Chondrocyte (in vitro differentiated cells): ENCODE results near the gene SYS1. TPM values are rescaled to one million over a fixed set of nuclear protein-coding genes. Genes with fewer than 3 reads are reported as not detected.

ENCODE experiments used
- DNase-seq: peaks from one replicate; pipeline ENCODE4 v3.0.0; 2021; ENCODE audit warnings: mixed read lengths, low spot score
- H3K27ac Mint-ChIP-seq: one replicate; pipeline ENCODE4 v1.8.0; 2021; ENCODE audit warnings: mild to moderate bottlenecking, moderate library complexity, mixed read lengths; ENCODE audit not compliant: unreplicated experiment
- H3K27me3 Mint-ChIP-seq: 2 replicates; pipeline ENCODE4 v1.8.0; 2021; ENCODE audit warnings: low read depth, mixed read lengths
- H3K36me3 Mint-ChIP-seq: 2 replicates; pipeline ENCODE4 v1.8.0; 2021; ENCODE audit warnings: low read depth, mixed read lengths
- H3K4me1 Mint-ChIP-seq: 2 replicates; pipeline ENCODE4 v1.8.0; 2021; ENCODE audit warnings: low read depth, mild to moderate bottlenecking, mixed read lengths
- H3K4me3 Mint-ChIP-seq: one replicate; pipeline ENCODE4 v1.8.0; 2021; ENCODE audit warnings: mild to moderate bottlenecking, moderate library complexity, mixed read lengths; ENCODE audit not compliant: unreplicated experiment
- H3K9me3 Mint-ChIP-seq: 2 replicates; pipeline ENCODE4 v1.8.0; 2021; ENCODE audit warnings: low read depth, mixed read lengths
- total RNA-seq: library from RNA; stranded (reverse); gene quantifications from 3 replicates; pipeline ENCODE4 v1.2.1, GENCODE V29; 2021
- TF ChIP-seq, protein P1 (sequence below): fragments of 200-600 bp; sonication (generic); IDR thresholded peaks from 2 replicates; pipeline ENCODE4 v1.5.0; 2021; ENCODE audit warnings: antibody characterized with exemption, mild to moderate bottlenecking, moderate library complexity

The SYS1 gene
- total RNA-seq, 1 donor from 2014 or later: 18.3 TPM

DNA sequence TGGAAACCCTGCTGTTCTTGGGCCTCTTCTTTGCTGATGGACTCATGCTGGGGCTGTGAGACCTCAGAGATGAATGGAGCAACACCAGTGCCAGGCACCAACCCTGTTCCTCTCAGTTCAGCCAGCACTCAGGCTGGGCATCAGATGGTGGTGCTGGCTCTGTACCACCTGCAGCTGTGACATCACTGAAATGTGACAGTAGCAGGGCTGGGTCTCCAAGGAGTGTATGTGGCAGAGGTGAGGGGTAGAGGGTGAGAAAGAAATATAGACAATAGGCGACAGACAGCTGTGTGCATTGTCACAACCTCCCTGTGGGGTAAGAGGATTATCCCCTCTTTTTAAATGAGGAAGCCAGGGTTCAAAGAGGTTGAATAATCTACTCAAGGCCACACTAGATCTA lies 15.2 kb downstream of the SYS1 start, which contains the start of gene TP53TG5:
TSS of gene TP53TG5 (minus strand) at position 135 of the 400 bp plus-strand sequence. CDS start at position 46, 89 bp downstream.
- Mint-ChIP-seq H3K9me3 (no peaks in the 10 kb centered on the region), H3K4me1 (no peaks in the 10 kb centered on the region), H3K4me3 (no peak within 1 kb of the TSS), H3K27ac (no peak within 1 kb of the TSS), H3K36me3 (peaks cover 5% of the 10 kb centered on the region), H3K27me3 (no peaks in the 10 kb centered on the region)
- DNase-seq: no peak
- TF ChIP-seq, protein P1, sequence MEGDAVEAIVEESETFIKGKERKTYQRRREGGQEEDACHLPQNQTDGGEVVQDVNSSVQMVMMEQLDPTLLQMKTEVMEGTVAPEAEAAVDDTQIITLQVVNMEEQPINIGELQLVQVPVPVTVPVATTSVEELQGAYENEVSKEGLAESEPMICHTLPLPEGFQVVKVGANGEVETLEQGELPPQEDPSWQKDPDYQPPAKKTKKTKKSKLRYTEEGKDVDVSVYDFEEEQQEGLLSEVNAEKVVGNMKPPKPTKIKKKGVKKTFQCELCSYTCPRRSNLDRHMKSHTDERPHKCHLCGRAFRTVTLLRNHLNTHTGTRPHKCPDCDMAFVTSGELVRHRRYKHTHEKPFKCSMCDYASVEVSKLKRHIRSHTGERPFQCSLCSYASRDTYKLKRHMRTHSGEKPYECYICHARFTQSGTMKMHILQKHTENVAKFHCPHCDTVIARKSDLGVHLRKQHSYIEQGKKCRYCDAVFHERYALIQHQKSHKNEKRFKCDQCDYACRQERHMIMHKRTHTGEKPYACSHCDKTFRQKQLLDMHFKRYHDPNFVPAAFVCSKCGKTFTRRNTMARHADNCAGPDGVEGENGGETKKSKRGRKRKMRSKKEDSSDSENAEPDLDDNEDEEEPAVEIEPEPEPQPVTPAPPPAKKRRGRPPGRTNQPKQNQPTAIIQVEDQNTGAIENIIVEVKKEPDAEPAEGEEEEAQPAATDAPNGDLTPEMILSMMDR: no peak

DNA sequence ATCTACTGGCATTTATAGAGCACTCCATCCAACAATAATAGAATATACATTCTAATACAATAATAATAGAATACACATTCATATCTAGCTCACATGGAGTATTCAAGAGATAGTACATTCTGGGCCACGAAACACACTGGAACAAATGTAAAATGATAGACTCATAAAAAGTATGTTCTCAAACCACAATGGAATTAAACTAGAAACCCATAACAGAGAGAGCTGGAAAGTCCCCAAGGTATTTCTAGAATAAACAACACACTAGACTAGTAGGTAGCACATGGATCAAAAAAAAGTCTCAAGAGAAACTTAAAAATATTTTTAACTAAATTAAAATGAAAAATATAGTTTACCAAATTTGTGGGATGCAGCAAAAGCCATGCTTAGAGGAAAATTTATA lies 24.3 kb downstream of the SYS1 start:
- H3K4me3 Mint-ChIP-seq: no peak overlapping the region
- TF ChIP-seq, protein P1: no peak
- H3K4me1 Mint-ChIP-seq: no peaks in the 10 kb centered on the region
- no peaks in the 10 kb centered on the region for H3K36me3 Mint-ChIP-seq
- H3K9me3 Mint-ChIP-seq: peaks cover 11% of the 10 kb centered on the region
- no peak for DNase-seq
- H3K27ac Mint-ChIP-seq: no peak overlapping the region
- no peaks in the 10 kb centered on the region for H3K27me3 Mint-ChIP-seq

DNA sequence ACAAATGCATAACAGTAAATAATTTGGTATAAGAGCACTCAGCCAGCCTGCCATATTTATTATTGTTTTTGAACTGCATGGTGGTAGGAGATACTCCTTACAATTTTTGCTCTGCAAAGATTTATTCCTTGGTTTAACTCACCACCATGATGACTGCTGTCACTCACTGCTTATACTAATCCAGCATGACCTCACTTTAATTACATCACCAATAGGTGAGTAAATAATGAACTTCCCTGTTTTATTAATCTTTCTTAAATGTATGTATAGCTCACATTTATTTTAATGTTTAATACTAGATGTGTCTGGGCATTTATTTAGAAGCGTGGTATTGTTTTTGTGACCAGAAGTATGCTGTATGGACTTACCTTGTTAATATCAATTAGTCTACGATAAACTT lies 28.0 kb downstream of the SYS1 start:
- TF ChIP-seq, protein P1: no peak
- H3K27ac Mint-ChIP-seq: no peak overlapping the region
- no peak for DNase-seq
- H3K4me1 Mint-ChIP-seq: peaks cover 4% of the 10 kb centered on the region
- H3K4me3 Mint-ChIP-seq: no peak overlapping the region
- no peaks in the 10 kb centered on the region for H3K36me3 Mint-ChIP-seq
- H3K9me3 Mint-ChIP-seq: peaks cover 11% of the 10 kb centered on the region
- no peaks in the 10 kb centered on the region for H3K27me3 Mint-ChIP-seq

DNA sequence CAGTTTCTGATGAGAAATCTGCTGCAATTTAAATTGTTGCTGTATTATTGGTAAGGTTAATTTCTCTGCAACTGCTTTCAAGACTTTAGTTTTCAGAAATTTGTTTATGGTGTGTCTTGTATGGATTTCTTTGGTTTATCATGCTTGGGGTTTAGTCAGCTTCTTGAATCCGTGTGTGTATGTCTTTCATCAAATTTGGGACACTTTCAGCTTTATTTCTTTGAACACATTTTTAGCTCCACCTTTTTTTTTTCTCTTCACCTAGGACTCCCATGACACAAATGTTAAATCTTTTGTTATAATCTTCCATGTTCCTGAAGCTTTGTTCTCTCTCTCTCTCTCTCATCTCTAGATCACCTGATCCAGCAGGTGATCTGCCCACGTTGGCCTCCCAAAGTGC lies 28.6 kb downstream of the SYS1 start:
- peaks cover 11% of the 10 kb centered on the region for H3K9me3 Mint-ChIP-seq
- H3K27me3 Mint-ChIP-seq: no peaks in the 10 kb centered on the region
- H3K27ac Mint-ChIP-seq: no peak overlapping the region
- TF ChIP-seq, protein P1: no peak
- no peak overlapping the region for H3K4me3 Mint-ChIP-seq
- H3K4me1 Mint-ChIP-seq: peaks cover 4% of the 10 kb centered on the region
- DNase-seq: no peak
- H3K36me3 Mint-ChIP-seq: no peaks in the 10 kb centered on the region

DNA sequence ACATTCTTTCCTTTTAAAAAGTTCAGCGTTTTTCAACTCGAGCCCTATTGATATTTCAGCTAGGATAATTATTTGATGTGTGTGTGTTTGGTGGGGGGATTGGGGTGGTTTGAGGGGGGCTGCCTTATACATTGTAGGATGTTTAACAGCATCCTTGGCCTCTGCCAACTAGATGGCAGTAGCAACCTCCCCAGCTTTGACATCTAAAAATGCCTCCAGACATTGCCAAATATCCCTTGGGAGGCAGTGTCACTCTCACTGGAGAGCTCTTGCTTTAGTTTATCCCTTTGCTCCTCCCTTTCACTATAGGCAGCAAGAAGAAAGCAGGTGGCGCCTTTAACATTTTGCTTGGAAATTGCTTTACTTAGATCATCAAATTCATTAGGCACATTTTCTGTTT lies 29.8 kb downstream of the SYS1 start:
- TF ChIP-seq, protein P1: peak; percentile 51
- no peaks in the 10 kb centered on the region for H3K36me3 Mint-ChIP-seq
- no peak for DNase-seq
- no peaks in the 10 kb centered on the region for H3K27me3 Mint-ChIP-seq
- H3K27ac Mint-ChIP-seq: no peak overlapping the region
- H3K4me1 Mint-ChIP-seq: peaks cover 4% of the 10 kb centered on the region
- no peak overlapping the region for H3K4me3 Mint-ChIP-seq
- peaks cover 1% of the 10 kb centered on the region for H3K9me3 Mint-ChIP-seq
